ENCODE measurements around the gene BACH1.

The BACH1 gene

DNA sequence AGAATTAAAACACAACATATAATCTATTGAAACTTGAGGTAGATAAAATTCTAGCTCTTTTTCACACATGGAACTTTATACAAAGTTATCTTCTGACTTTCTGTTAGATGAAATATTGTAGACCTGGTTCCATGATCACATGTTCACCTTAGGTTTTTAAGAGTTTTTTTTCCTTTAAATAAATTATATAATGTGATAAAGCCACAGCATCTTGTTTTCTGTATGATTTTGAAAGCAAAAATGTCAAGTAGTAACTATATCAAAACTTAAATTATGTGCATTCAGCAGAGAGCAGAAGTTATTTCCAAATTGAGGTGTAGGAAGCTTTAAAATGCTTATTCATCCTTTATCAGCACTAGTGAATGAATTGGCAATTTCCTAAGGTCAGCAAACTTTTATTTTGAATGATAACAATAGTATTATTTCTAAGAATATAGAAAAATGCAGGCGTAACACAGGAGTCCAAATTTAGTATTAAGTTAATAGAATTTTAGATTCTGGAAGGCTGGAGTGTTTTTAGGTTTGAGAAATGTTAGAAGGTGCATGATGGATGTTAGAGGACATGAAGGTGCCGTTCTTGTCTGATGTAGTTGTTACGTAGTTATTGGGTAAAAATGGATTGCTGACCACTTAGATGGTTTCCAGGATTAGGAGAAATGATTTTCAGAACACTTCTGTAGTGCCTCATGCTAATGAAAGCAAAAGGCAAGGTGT lies 17.5 kb downstream of the BACH1 start:
- DNase-seq: no peak

DNA sequence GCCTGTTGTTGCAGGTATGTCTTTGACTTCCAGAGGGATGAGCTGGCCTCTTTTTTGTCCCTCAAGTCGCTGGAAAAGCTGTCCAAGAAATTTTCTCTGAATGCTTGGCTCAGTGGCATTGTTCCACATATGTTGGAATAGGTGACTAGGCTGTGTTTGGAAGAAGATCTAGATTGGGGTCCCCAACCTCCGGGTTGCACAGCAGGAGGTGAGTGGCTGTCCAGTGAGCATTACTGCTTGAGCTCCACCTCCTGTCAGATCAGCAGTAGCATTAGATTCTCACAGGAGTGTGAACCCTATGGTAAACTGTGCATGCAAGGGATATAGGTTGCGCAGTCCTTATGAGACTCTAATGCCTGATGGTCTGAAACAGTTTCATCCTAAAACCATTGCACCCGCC lies 18.1 kb downstream of the BACH1 start:
- DNase-seq: no peak

DNA sequence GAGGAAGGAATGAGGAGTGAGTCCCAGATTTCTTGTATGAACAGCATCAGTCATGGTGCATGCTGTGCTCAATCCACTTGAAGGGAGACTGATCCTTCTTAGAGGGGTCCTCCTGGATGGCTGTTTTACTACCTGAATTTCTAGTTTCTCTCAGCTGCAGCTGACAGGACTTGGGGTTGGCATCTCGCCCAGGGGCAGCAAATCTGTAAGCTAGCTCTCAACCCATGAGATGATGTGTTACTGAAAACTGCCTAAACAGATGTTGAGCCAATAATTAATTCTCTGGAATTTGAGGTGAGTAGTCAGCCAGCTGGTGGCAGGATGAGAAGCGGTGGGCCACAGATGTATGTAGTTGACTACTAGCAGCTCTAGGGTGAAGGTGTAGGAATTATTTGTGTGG lies 19.6 kb downstream of the BACH1 start:
- DNase-seq: no peak

DNA sequence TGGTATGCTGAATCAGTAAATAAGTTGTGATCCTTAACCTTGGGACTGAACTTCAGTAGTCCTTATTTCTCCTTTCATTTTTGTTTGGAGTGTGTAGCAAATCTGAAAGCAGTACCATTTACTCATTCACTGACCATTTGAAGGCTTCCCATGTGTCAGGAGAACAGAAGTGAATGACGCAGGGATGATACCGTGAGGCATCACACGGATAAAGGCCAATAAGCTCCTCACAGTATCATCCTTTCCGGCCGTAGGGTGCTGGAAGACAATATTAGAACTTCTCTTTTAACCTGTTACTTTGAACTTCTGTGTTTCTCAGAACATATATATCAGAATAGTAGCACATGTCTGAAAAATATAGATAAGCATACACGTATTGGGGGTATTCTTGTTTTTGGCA lies 21.3 kb downstream of the BACH1 start:
- no peak for DNase-seq

DNA sequence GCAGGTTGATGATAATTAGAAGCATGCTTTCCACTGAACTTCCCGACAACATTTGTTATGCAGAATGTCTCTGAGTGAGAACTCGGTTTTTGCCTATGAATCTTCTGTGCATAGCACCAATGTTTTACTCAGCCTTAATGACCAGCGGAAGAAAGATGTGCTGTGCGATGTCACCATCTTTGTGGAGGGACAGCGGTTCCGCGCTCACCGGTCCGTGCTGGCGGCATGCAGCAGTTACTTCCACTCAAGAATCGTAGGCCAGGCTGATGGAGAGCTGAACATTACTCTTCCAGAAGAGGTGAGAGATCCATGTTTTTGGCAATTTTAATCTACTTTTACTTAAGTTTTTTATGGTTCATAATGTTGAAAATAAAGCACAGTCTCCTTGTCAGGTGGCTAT lies 22.5 kb downstream of the BACH1 start:
- no peak for DNase-seq

DNA sequence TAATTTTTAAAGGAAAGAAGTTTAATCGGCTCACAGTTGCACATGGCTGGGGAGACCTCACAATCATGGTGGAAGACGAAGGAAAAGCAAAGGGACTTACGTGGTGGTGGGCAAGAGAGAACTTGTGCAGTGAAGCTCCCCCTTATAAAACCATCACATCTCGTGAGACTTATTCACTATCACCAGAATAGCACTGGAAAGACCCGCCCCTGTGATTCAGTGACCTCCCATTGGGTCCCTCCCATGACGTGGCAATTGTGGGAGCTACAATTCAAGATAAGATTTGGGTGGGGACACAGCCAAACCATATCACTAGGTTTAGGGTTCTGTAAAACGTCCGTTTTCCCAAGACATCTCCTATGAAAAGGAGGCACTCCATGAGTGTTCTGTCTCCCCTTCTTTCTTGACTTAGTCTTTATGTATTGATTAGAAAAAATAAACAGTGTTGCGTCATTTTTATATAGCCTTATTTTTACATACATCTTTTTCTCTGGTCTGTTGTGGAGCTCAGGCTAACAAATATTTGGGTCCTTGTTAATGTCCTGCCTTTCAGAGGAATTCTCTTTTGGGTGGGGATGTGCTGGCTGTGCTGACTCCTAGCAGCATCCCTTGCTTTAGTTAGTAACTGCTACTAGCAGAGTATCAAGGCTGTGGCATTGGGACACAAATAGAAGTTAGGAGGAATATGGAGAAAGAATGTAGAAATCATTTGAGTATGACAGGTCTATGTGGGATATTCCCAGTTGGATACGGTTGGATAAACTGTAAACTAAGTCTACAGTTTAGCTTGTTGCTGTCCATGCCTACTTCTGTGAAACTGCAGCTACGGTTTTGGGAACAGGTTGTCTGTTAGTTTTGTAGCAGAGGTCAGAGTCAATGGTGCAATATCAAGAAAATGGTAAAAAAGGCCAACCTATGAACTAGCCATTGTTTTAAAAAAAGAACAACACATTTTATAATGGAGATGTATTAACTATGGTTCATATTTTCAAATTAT lies 23.5 kb downstream of the BACH1 start:
- no peak for DNase-seq

DNA sequence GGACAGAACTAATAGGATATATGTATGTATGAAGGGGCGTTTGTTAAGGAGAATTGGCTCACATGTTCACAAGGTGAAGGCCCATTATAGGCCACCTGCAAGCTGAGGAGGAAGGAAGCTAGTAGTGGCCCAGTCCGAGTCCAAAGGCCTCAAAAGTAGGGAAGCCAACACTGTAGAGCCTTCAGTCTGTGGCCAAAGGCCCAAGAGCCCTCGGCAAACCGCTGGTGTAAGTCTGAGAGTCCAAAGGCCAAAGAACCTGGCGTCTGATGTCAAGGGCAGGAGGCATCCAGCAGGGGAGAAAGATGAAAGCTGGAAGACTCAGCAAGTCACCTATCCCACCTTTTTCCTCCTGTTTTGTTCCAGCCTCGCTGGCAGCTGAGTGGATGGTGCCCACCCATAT lies 24.5 kb downstream of the BACH1 start:
- no peak for DNase-seq

DNA sequence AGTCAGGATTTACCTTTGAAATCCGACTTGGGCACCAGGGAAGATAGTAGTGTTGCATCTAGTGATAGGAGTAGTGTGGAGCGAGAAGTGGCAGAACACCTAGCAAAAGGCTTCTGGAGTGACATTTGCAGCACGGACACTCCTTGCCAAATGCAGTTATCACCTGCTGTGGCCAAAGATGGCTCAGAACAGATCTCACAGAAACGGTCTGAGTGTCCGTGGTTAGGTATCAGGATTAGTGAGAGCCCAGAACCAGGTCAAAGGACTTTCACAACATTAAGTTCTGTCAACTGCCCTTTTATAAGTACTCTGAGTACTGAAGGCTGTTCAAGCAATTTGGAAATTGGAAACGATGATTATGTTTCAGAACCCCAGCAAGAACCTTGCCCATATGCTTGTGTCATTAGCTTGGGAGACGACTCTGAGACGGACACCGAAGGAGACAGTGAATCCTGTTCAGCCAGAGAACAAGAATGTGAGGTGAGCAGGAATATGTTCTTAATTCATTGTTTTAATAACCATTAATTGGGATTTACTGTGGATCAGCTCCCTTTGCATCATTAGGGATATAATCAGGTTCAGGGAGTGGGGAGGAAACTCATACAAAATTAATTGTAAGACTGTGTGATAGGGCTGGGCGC lies 28.3 kb downstream of the BACH1 start:
- no peak for DNase-seq

DNA sequence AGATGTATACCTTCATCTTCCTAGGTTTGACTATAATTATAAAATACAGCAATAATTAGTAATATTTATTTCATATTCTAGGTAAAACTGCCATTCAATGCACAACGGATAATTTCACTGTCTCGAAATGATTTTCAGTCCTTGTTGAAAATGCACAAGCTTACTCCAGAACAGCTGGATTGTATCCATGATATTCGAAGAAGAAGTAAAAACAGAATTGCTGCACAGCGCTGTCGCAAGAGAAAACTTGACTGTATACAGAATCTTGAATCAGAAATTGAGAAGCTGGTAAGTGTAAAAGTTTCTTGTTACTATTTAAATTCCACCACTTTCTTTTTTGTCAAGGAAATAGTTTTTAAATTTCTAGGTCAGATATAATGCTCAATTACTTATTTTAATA lies 30.7 kb downstream of the BACH1 start:
- no peak for DNase-seq

DNA sequence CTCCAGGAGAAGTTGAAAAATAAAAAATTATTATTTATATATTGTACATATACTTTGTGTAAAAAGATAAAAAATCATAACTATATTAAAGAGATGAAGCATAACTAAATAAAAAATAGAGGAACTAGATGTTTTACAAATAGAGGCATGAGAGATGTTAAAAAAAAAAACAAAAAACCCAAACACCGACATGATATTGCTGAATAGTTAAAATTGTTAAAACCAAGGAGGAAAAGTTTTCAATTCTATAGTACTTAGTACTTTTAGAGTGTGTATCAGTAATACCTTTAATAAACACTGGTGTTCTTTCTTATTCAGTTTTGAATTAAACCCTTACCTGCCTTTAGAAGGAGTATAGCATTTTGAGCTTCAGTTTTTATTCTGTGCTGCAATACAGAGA lies 32.1 kb downstream of the BACH1 start:
- DNase-seq: no peak

DNA sequence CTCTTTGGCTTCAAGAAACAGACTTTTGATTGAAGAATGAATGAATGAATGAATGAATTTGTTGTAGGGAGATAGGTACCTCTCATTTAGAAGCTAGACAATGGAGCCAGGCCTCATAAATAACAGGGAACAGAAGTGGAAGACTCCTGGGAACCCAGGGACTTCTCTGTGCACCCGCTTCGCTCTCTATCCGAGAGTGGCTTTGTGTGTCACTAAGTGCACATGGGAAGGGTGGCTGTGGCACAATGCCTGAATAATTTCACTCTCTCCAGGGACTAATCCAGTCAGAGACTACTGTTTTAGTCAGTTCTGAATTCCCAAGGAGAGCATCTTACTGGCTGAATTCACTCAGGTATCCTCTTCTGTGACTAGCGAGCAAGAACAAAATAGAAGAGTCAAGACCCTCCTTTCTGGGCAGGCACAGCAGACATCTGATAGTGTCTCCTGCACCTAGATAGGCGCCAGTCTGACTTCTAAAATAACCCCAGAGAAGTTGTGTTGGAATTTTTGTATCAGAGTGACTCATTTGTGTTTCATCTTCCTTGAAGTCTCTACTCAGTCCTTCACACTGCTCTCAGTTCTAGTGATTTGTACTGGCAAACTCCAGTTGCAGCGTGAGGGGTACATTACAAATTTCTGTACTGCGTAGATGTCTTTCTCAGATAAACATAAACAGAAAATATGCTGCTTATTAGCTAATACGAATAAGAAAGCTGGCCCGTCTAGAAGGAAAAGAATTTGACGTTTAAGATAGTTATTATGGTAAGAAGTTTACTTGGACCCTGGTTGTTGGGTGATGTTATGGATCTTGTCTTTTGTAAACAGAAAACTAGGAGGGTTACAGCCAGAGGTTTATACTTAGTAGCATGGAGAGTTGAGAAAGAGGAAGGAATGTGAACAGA lies 34.0 kb downstream of the BACH1 start:
- no peak for DNase-seq

DNA sequence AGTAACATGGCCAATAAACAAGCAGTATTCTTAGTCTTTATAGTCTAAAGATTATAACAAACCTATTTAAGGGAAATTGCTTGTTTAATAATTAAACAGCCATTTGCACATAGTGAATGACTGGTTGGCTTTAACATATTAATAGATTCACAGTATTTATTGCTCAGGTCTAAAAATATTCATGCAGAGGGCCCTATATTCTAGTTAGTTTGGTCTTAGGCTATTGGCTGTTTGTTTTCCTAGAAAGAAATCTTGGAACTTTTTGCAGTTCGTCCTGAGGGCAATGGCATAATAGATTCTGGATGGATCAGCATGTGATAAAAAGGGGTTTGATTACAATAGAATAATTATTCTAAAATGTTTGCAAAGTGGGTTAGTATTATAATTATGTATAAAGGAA lies 34.7 kb downstream of the BACH1 start:
- no peak for DNase-seq

DNA sequence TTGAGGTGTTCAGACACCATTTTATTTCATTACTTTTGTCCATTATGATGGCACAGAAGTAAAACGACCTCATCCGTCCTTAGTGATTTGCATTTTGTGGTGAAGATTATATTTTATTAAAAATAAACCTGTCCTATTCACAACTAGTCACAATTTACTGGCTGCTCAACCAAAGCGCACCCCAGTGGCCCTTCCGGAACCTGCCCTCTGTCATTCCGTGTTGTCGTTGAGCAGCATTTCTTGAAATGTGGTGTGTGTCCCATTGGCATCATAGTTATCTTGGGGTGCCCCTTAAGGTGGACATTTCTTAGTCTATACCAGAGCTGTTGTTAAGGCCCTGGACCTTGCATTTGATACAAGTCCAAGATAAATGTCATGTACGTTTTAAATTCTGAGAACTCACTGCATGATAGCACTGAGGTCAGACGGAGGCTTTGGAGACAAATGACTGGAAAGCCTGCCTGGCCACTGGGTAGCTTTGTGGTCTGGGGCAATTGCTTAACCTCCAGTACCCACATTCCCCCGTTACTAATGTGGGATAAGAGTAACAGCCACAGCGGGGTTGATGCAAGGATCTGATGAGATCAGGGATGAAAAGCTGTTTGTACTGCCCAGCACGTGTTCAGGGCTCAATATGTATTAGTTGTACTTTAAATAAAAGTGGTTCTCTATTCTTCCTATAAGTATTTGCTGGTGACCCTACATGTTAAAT lies 36.2 kb downstream of the BACH1 start:
- no peak for DNase-seq

DNA sequence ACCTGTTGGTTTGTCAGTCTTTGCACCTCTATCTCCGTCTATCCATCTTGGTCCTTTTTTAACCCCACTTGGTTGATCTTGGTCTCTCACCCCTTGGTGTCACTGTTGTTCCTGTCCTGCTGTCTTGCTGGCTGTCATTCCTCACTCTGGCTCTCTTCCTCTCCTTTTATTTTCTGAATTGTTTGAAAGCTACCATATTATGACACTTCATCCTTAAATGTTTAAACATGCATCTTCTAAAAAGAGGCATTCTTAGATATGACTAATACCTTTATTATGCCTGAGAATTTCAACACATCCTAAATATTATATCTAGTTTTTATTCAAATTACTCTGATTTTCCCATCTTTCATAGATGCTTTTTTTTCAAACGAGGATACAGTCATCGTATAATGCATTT lies 37.0 kb downstream of the BACH1 start:
- no peak for DNase-seq

DNA sequence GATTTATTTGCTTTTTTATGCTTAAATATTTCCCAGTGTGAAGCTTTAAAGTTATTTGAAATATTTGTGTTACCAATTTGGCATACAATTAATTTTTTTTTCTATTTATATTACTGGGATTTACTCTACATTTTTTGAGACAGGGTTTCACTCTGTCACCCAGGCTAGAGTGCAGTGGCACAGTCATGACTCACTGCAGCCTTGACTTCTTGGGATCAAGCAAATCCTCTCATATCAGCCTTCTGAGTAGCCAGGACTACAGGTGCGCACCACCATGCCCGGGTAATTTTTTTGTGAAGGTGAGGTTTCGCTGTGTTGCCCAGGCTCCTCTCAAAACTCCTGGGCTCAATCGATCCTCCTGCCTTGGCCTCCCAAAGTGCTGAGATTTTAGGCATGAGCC lies 39.5 kb downstream of the BACH1 start:
- no peak for DNase-seq

DNA sequence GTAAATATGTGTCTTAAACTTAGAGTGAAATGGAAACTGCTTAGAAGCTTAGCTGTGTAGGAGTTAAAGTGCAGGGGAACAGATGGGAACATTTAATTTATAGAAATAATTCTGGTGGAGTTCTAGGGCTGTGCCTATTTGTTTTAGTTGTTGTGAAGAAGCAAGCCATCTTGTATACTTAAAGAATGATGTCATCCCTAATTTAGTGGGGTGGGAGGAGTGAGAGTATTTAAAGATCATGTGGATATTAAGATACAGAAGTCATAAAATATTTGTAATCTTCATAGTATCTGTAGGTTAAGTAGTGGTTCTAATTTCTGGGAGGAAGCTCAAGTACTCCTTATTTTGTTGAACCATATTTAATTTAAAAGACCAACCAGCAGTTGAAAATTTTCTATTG lies 41.5 kb downstream of the BACH1 start:
- no peak for DNase-seq

DNA sequence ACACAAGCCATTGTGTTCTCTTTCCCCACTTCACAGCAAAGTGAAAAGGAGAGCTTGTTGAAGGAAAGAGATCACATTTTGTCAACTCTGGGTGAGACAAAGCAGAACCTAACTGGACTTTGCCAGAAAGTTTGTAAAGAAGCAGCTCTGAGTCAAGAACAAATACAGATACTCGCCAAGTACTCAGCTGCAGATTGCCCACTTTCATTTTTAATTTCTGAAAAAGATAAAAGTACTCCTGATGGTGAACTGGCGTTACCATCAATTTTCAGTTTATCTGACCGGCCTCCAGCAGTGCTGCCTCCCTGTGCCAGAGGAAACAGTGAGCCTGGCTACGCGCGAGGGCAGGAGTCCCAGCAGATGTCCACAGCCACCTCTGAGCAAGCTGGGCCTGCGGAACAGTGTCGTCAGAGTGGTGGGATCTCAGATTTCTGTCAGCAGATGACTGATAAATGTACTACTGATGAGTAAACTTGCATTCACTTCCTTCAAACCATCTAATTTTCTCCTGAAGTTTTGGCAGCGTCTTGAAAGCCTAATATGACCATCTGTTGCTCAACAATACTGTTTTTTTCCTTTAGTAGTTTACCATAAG lies 43.7 kb downstream of the BACH1 start:
- peak; percentile 84 for DNase-seq

DNA sequence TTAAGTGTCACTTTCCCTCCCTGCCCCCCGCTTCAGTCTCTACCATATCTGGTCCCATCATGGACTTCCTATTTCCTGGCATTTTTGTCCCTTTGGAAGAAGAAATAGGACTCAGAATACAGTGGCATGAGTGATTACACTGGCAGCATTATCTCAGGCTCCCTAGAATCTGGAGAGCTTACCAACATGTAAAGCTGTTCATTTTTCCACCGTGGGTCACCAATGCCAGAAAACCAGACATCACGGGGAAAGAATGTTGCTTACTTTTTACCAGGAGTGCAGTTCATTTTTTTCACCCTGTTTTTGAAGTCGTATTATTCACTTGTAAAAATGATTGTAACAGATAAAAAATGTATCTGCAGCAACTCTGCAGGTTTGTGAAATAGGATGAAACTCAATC lies 44.8 kb downstream of the BACH1 start:
- DNase-seq: no peak

DNA sequence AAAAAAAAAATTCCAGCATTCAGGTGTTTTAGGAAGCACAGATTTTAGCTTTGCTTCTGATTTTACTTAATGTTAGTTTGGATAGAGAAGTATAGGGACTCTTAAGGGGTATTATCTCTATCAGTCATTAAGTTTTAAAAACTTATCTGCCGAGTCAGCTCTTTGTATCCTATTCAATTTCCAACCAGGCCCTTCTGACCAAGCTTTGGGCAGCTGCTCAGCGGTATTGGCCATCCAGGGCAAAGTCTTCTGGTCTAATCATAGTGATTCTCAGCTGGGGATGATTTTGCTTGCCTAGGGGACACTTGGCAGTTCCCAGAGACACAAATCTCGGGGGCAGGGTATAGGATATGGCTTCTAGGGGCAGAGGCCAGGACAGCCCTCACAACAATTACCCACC lies 47.6 kb downstream of the BACH1 start:
- DNase-seq: no peak

DNA sequence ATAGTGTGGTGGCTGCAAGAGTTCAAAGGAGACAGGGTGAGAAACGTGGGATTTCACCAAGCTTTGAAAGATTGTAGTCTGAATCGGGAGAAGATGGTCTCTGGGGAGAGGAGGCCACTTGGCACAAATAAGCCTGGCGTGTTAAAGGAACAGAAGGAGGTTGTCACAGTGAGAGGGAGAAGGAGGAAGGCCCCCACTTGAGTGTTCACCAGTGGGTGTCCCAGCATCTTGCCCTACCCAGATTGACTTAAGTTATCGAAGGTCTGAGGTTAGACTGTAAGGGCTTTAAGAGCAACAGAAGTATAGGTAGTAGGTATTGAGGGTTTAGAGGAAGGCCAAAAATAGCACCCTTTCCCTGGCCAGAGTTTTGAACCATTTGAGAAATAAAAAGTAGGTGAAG lies 48.0 kb downstream of the BACH1 start:
- no peak for DNase-seq

DNA sequence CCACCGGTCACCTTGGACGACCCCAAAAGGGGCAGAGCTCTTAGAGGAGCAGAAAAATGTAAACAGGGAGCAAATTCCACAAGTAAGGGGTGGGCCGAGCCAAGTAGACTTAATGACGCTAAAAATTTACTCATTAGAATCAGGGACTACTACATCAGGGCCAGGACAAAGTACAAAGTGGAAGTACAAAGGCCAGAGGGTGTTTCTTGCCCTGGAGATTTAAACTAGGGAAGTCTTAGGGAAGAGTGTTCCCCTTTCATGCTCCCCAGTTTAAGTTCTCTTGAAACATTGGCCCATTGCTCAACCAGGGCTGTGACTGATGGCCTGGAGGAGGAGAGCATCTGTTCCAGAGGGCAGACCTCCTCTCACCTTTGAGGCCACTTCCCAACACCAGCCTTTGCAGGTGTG lies 48.6 kb downstream of the BACH1 start:
- DNase-seq: no peak

DNA sequence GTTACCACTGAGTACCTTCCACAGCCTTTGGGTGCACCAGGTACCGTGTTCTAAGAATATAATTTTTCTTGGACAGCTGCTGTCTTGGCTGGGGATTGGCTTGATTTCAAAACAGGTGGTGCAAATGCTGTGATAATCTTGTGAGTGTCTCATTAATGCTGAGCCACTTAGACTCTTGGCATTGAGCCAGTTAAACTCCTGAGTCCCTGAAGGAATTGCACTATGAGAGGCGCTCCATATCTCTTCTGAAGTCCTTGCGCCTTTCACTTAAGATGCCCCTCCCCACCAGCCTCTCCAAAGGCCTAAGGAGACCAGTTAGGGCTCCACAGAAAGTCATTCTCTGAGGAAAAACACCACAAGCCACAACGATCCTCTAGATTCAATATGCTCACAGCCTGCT lies 51.0 kb downstream of the BACH1 start:
- no peak for DNase-seq
